Measurements from ENCODE around the gene WDR74.

WDR74 gene

GRCh38 chr11:62794201-62794775 is 45.1 kb downstream of the WDR74 start:
- DNase-seq (ENCODE audit: low spot score), result no peak

- DNase-seq (ENCODE audit: low spot score), result no peak
Observed at GRCh38 chr11:62792202-62792575, 47.2 kb downstream of the WDR74 start.

GRCh38 chr11:62791501-62792201 is 47.7 kb downstream of the WDR74 start, which contains the start of gene TMEM223:
TMEM223 (minus strand) TSS chr11:62792006; CDS start chr11:62791994, 12 bp downstream.
- peak; percentile 92 for DNase-seq (ENCODE audit: low spot score)

- DNase-seq (ENCODE audit: low spot score), result no peak
Observed at GRCh38 chr11:62789576-62789975, 49.8 kb downstream of the WDR74 start.

GRCh38 chr11:62788991-62789390 is 50.4 kb downstream of the WDR74 start:
- no peak for DNase-seq (ENCODE audit: low spot score)

- DNase-seq (ENCODE audit: low spot score), result peak; percentile 96
Observed at GRCh38 chr11:62787005-62787759, 52.2 kb downstream of the WDR74 start, which contains the start of gene TMEM179B. TMEM179B (plus strand) TSS chr11:62787402; CDS start chr11:62787432, 30 bp downstream.

GRCh38 chr11:62786318-62787004 is 52.9 kb downstream of the WDR74 start:
- DNase-seq (ENCODE audit: low spot score), result peak; percentile 92
